Measurements from ENCODE around the gene LAMTOR4.
"Not testable (repeated sequence)": the region's sequence is repeated elsewhere in the genome, so short reads cannot be mapped to it uniquely, and the experiment has no call there.

The LAMTOR4 gene

DNA sequence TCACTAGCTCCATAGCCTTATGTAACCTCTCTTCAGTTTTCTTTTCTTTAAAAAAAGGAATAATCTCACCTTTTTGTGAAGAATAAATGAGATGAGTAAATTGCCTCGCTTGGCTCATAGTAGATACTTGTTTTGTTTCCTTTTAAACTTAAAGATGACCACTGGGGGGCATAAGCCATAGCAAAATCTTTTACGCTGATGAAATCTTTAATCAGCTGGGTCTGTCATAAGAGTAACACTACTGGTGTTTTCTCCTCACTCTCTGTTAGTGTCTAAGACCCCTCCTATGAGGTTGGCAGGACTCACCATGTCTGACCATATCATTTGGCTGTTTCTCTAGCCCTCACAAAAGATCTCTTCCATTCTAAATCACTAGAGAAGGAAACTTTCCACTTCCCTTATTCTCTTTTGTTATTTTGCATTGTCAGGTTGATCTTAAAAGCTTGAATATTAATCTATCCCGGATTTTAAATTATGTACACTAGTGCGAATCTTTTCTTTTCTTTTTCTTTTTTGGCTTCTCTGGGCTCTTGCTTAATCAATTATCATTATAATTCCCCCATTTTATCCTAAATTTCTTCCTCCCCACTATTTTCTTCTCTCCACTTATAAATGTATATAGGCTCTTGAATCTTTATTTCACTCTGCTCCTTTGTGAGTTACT, 41.5 kb downstream of the LAMTOR4 start:
- no peak for DNase-seq (ENCODE audit: low read depth)
- H3K4me3 ChIP-seq (ENCODE audit: low read length): no peak overlapping the region
- TF ChIP-seq, protein P1, sequence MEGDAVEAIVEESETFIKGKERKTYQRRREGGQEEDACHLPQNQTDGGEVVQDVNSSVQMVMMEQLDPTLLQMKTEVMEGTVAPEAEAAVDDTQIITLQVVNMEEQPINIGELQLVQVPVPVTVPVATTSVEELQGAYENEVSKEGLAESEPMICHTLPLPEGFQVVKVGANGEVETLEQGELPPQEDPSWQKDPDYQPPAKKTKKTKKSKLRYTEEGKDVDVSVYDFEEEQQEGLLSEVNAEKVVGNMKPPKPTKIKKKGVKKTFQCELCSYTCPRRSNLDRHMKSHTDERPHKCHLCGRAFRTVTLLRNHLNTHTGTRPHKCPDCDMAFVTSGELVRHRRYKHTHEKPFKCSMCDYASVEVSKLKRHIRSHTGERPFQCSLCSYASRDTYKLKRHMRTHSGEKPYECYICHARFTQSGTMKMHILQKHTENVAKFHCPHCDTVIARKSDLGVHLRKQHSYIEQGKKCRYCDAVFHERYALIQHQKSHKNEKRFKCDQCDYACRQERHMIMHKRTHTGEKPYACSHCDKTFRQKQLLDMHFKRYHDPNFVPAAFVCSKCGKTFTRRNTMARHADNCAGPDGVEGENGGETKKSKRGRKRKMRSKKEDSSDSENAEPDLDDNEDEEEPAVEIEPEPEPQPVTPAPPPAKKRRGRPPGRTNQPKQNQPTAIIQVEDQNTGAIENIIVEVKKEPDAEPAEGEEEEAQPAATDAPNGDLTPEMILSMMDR (conservative IDR thresholded peaks at IDR 0.05; ENCODE audit: low read depth, low read length): peak; percentile 38

DNA sequence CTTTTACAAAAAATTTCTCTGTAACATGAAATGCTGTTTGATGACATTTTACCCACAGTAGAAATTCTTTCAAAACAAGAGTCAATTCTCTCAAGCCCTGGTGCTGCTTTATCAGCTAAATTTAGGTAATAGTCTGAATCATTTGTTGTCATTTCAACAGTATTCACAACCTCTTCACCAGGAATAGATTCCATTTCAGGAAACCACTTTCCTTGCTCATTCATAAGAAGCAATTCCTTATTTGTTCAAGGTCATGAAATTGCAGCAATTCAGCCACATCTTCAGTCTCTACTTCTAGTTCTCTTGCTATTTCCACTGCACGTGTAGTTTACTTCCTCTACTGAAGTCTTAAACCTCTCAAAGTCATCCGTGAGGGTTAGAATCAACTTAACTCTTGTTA, 43.1 kb downstream of the LAMTOR4 start:
- H3K4me3 ChIP-seq (ENCODE audit: low read length): no peak overlapping the region
- TF ChIP-seq, protein P1 (conservative IDR thresholded peaks at IDR 0.05; ENCODE audit: low read depth, low read length): no peak
- no peak for DNase-seq (ENCODE audit: low read depth)

DNA sequence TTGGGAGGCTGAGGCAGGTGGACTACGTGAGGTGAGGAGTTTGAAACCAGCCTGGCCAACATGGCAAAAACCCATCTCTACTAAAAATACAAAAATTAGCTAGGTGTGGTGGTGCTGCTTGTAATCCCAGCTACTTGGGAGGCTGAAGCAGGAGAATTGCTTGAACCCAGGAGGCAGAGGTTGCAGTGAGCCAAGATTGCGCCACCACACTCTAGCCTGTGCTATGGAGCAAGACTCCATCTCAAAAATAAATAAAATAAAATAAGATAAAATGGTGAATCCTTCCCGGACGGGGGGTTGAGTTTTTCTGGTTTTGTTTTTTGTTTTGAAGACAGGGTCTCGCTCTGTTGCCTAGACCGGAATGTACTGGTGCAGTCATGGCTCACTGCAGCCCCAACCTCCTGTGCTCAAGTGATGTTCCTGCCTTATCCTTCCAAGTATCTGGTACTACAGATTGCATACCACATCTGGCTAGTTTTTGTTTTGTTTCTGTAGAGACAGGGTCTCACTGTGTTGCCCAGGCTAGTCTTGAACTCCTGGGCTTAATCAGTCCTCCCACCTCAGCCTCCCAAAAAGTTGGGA, 43.7 kb downstream of the LAMTOR4 start:
- not testable (repeated sequence) for DNase-seq (ENCODE audit: low read depth); H3K4me3 ChIP-seq (ENCODE audit: low read length)

DNA sequence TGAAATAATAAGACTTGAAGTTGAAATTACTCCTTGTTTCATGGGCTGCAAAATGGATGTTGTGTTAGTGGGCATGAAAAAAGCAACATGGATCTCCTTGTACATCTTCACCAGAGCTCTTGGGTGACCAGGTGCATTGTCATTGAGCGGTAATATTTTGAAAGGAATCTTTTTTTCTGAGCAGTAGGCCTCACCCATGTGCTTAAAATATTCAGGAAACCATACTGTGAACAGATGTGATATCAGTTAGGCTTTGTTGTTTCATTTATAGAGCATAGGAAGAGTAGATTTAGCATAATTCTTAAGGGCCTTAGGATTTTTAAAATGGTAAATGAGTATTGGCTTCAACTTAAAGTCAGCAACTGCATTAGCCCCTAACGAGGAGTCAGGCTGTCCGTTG, 44.3 kb downstream of the LAMTOR4 start:
- DNase-seq (ENCODE audit: low read depth): no peak
- H3K4me3 ChIP-seq (ENCODE audit: low read length): no peak overlapping the region
- TF ChIP-seq, protein P1 (conservative IDR thresholded peaks at IDR 0.05; ENCODE audit: low read depth, low read length): no peak

DNA sequence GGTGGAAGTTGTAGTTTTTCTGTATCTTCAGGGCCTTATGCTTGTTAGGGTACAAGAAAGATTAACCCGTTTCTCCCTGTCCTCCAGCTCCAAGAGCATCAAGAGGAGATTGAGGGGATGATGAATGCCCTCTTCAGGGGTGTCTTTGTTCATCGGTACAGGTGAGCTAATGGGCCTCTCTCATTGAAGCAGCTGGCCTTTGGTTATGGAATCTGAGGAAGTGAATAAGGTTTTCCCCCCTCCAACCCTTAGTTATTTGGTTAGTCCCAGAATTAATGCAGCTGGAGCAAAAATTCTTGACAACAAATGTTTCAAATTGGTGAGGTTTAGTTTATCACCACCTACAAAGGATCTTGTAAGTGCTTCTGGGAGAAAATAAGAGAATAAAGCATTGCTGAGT, 46.5 kb downstream of the LAMTOR4 start:
- DNase-seq (ENCODE audit: low read depth): no peak
- H3K4me3 ChIP-seq (ENCODE audit: low read length): no peak overlapping the region
- TF ChIP-seq, protein P1 (conservative IDR thresholded peaks at IDR 0.05; ENCODE audit: low read depth, low read length): no peak

DNA sequence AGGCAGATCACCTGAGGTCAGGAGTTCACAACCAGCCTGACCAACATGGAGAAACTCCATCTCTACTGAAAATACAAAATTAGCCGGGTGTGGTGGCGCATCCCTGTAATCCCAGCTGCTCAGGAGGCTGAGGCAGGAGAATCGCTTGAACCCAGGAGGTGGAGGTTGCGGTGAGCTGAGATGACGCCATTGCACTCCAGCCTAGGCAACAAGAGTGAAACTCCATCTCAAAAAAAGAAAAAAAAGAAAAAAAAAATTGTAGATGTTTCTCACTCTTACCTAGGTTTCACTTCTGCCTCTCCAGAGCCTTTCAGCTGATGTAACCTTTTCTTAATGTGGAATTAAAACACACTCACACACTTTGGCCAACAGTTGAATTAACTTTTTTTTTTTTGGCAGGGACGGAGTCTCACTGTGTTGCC, 47.2 kb downstream of the LAMTOR4 start:
- not testable (repeated sequence) for H3K4me3 ChIP-seq (ENCODE audit: low read length); DNase-seq (ENCODE audit: low read depth)

DNA sequence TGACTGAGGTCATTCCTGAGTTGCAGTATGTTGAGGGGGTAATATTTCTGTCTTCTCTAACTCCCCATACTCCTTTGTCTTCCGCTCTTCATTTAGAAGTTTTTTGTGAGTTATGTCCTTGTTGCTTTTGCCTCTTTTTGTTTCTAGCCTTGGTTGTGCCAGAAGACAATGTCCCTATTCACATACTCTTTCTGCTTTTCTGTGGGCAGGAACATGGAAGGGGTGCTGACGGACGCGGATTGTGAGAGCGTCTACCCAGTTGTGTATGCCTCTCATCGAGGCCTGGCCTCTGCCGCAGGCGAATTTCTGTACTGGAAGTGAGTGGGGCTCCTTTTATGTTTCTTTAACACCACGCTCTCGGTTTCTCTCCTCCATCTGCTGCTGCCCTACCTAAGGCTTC, 49.5 kb downstream of the LAMTOR4 start:
- no peak overlapping the region for H3K4me3 ChIP-seq (ENCODE audit: low read length)
- DNase-seq (ENCODE audit: low read depth): no peak

DNA sequence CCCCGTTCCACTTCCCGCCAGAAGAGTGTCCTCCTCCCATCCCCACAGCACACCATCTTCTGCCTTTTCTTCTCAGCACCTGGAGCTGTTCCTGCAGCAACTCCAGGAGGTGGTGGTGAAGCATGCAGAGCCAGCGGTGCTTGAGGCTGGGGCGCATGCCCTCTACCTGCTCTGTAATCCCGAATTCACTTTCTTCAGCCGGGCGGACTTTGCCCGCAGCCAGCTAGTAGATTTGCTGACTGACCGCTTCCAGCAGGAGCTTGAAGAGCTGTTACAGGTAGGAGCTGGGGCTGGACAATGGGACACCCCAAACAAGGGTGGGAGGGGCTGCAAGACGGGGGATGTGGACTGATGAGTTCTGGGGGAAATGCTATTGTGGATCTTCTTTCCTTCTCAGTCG, 52.0 kb downstream of the LAMTOR4 start:
- H3K4me3 ChIP-seq (ENCODE audit: low read length): no peak overlapping the region
- no peak for DNase-seq (ENCODE audit: low read depth)
- TF ChIP-seq, protein P1 (conservative IDR thresholded peaks at IDR 0.05; ENCODE audit: low read depth, low read length): no peak

More for the DNA sequence above, 49.5 kb downstream of the LAMTOR4 start:
- TF ChIP-seq, protein P1 (conservative IDR thresholded peaks at IDR 0.05; ENCODE audit: low read depth, low read length): no peak
